HTR-8/SVneo (cell line): ENCODE results near the gene CDK5R2.
"Not testable (repeated sequence)": the region's sequence is repeated elsewhere in the genome, so short reads cannot be mapped to it uniquely, and the experiment has no call there.

Experiments used
- DNase-seq: peaks from one replicate; pipeline ENCODE4 v3.0.0; 2011; ENCODE audit warnings: low spot score, mixed read lengths; ENCODE audit not compliant: insufficient read length
- FAIRE-seq: peaks from 2 replicates; lab custom pipeline; 2011; peaks lifted over from hg19 to GRCh38; lab: Jason Lieb, UNC

Gene CDK5R2

GRCh38 chr2:218959141-218959731, at the start of gene CDK5R2:
TSS of gene CDK5R2 (plus strand) at chr2:218959666. CDS start at chr2:218959821, 155 bp downstream.
- peak; percentile 90 for FAIRE-seq
- DNase-seq, result peak; percentile 99

DNA sequence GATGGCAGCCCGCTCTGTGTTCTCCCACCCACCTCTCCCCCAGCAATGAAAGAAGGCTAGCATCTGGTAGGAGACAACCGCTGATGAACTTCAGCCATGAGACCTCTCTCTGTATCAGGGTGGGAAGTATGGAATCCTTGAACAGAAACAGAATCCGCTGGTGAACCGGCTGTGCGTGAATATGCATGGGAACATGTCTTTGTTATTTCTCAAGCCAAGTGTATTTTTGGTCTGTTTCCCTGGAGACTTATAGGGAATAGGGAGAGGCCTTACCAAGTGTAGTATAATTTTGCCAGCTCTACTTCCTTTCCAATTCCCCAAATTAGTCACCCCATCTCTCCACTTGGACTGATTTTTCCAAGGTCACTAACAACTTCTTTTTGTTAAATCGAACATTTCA, 48.7 kb upstream of the CDK5R2 start:
- no peak for FAIRE-seq
- DNase-seq, result no peak

DNA sequence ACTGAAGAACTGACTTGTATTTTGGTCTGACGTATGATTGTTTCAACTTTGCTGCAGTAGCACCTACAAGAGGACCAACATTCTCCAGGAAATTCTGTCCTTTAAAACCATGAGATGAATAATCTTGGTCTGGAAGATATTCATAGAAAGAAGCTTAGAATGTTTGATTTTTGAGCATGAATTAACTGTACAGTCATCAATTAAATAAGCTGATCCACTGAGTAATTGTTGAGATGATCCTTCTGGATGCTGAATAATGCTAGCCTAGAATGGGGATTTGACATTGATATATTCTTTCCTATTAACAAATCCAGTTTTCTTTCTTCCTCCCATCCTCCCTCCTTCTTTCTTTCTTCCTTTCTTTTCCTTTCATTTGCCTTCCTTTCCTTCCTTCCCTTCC, 39.0 kb upstream of the CDK5R2 start:
- FAIRE-seq, result no peak
- DNase-seq, result no peak

DNA sequence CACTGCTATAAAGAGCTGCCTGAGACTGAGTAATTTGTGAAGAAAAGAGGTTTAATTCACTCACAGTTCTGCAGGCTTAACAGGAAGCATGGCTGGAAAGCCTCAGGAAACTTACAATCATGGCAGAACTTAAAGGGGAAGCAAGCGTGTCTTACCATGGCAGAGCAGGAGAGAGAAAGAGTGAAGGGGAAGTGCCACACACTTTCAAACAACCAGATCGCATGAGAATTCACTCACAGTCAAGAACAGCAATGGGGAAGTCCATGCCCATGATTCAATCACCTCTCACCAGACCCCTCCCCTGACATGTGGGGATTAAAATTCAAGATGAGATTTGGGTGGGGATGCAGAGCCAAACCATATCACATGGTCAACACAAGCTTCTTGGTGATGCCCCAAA, 34.7 kb upstream of the CDK5R2 start:
- DNase-seq (no peak), FAIRE-seq (no peak)

- DNase-seq, result no peak
- no peak for FAIRE-seq
Observed at GRCh38 chr2:218925434-218925833, 34.0 kb upstream of the CDK5R2 start.

DNA sequence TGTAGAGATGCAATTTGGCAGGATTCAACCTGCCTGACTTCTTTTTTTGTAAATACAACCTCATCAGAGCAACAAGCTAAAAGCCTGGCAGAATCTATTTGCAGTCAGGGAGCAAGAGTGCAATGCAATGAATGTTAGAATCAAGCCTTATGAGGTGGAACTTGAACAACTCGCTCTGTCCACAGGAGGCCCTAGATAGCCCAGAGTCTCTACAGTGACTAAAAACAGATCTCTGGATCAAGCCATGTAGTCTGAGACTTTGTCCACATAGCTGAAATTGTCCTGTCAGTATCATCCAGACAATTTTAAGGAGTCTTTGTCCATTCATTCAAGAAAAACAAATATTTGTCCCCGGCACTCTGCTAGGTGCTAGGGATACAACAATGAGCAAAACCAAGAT, 32.0 kb upstream of the CDK5R2 start:
- FAIRE-seq (no peak), DNase-seq (no peak)

- no peak for DNase-seq
- no peak for FAIRE-seq
Observed at GRCh38 chr2:218927876-218928275, 31.6 kb upstream of the CDK5R2 start.

GRCh38 chr2:218930488-218930887, 29.0 kb upstream of the CDK5R2 start:
- FAIRE-seq, DNase-seq: not testable (repeated sequence)

- not testable (repeated sequence) for DNase-seq, FAIRE-seq
Observed at GRCh38 chr2:218931751-218932150, 27.7 kb upstream of the CDK5R2 start.

DNA sequence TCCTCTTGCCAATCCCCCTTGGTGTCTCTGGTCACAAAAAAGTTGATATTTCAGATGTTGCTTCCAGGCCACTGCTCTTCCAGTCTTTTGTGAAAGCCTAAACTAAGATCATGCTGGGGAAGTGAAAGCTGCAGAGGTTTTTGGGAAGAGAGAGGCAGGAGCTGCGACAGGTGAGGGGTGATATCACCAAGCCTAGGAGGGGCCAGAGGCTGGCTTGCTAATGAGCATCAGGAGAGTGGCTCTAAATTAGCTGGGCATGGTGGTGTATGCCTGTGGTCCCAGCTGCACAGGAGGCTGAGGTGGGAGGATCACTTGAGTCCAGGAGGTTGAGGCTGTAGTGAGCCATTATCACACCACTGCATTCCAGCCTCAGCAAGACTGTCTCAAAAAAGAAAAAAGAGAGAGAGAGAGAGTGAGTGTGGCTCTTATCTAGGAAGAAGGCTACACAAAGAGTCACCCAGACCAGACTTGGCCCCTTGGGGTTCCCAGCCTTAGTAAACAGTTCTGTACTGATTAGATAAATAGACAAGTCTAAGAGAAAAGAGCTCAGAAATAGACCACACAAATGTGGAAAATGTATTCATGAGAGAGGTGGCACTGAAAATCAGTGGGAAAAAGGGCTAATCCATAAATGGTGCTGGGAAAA, 14.6 kb upstream of the CDK5R2 start:
- DNase-seq (no peak), FAIRE-seq (no peak)

DNA sequence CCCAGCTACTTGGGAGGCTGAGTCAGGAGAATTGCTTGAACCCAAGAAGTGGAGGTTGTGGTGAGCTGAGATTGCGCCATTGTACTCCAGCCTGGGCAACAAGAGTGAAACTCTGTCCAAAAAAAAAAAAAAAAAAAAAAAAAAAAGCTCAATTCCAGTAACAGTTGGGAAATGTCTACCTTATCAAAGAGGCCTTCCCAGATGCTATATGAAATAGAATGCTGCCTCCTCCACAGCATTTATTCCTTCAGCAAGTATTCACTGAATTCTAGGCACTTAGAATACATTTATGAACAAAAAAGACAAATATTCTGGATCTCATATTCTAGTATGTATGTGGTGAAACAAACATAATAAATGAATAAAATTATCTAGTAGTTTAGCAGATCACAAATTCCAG, 12.8 kb upstream of the CDK5R2 start:
- no peak for FAIRE-seq

DNA sequence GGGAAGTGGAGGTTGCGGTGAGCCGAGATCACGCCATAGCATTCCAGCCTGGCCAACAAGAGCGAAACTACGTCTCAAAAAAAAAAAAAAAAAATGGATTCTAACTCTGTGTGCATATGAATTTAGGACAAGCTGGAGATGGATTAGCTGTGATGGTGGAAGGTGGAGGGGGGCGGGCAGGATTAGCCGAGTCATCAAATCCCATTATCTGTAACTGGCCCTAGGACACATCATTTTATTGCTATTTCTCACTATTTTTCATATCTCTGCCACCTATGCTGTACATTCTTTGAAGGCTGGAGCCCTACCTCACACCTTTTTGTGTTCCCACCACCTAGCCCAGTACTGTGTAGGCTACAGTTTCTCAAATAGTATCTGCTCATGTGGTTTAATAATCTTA, 7.3 kb upstream of the CDK5R2 start:
- FAIRE-seq (no peak), DNase-seq (no peak)

More for the DNA sequence above, 12.8 kb upstream of the CDK5R2 start:
- no peak for DNase-seq

- no peak for DNase-seq
- no peak for FAIRE-seq
Observed at GRCh38 chr2:218953366-218953954, 6.0 kb upstream of the CDK5R2 start.

- no peak for FAIRE-seq
- no peak for DNase-seq
Observed at GRCh38 chr2:218954541-218955300, 4.7 kb upstream of the CDK5R2 start.

DNA sequence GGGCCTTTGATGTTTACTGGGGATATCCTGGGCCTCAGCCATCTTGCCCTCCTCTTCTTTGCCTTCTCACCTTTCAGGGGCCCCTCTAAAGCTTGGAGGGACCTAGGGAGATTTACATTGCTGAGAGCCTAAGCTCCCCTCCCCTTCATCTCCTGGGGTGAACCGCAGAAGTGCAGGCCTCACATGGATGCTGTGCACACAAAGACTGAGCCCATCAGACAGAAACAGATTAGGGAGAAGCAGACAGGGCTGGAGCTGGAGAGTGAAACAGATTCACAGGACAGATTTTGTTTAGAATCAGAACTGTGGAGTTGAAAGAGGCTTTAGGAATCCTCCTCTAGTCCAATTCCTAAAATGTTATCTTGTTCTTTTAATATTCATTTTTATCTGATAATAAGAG, 3.4 kb upstream of the CDK5R2 start:
- FAIRE-seq (no peak), DNase-seq (no peak)

DNA sequence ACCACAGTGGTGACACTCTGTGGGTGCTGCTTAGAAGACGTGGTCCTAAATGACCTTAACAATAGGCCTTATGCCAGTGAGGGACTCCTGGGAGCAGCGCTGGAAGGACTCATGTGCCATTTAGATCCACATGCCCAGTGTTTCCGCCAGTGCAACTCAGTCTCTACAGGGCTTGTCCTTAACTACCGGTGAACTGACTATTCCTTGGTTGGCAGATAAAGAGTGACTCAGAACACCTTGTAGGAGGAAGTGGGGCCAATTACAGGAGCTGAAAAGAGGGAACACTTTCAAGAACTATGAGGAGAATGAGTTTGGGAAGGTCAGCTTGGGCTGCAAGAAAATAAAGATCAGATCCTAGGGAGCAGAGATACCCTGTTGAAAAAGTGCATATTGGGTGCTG, 1.8 kb upstream of the CDK5R2 start:
- FAIRE-seq (no peak), DNase-seq (no peak)

- FAIRE-seq (no peak), DNase-seq (no peak)
Observed at GRCh38 chr2:218958276-218958675, 1.2 kb upstream of the CDK5R2 start.

- DNase-seq, result no peak
- no peak for FAIRE-seq
Observed at GRCh38 chr2:218959761-218960308, 369 bp downstream of the CDK5R2 start.

DNA sequence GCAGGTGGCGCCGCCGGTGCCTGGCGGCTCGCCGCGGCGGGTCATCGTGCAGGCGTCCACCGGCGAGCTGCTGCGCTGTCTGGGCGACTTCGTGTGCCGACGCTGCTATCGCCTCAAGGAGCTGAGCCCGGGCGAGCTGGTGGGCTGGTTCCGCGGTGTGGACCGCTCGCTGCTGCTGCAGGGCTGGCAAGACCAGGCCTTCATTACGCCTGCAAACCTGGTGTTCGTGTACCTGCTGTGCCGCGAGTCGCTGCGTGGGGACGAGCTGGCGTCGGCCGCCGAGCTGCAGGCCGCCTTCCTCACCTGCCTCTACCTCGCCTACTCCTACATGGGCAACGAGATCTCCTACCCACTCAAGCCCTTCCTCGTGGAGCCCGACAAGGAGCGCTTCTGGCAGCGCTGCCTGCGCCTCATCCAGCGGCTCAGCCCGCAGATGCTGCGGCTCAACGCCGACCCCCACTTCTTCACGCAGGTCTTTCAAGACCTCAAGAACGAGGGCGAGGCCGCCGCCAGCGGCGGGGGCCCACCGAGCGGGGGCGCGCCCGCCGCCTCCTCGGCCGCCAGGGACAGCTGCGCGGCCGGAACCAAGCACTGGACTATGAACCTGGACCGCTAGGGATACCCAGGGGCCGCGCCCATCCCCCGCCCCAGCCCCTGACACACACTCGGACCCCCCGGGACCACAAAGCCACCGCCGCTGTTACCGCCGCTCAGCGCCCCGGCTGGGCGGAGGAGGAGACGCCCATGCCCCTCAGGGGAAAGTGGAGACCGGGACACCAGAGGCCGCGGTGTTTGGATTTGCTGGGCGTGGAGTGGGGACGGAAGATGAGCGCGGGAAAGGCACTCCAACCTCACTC, 1.1 kb downstream of the CDK5R2 start:
- no peak for FAIRE-seq
- DNase-seq, result no peak

DNA sequence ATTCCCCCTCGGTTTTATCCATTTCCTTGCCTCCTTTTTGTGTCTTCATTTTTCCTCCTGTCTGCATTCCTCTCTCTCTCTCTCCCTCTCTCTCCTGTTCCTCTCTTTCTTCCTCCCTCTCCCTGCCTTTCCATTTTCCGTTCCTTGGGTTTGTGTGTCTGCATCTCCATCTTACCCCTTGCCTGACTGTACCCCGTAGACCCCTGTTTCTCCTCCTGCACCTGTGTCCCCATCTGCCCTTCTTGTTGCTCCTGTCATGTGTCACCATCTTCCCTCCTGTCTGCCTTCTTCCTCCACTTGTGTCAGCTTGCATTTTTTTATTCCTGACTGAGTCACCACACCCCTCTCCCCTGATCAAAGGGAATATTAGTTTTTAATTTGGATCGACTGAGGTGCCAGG, 1.8 kb downstream of the CDK5R2 start:
- no peak for DNase-seq
- FAIRE-seq, result no peak
